Activated T-cell treated with anti-CD3 and anti-CD28 coated beads, Interleukin-2, amount 50 U/mL, for 24 hours (primary cell): ENCODE results near the gene CERS4.
"Not testable (repeated sequence)": the region's sequence is repeated elsewhere in the genome, so short reads cannot be mapped to it uniquely, and the experiment has no call there.

Experiments used
- DNase-seq: peaks from one replicate; pipeline ENCODE4 v3.0.0-alpha.2; 2020
- H3K27ac Mint-ChIP-seq: 2 replicates; pipeline ENCODE4 v1.8.0; 2020; ENCODE audit warnings: mild to moderate bottlenecking, mixed read lengths
- H3K27me3 Mint-ChIP-seq: 2 replicates; pipeline ENCODE4 v1.8.0; 2020; ENCODE audit warnings: mixed read lengths
- H3K36me3 Mint-ChIP-seq: 2 replicates; pipeline ENCODE4 v1.8.0; 2020; ENCODE audit warnings: low read depth, mixed read lengths
- H3K4me1 Mint-ChIP-seq: 2 replicates; pipeline ENCODE4 v1.8.0; 2020; ENCODE audit warnings: low read depth, mixed read lengths
- H3K4me3 Mint-ChIP-seq: 2 replicates; pipeline ENCODE4 v1.8.0; 2020; ENCODE audit warnings: mild to moderate bottlenecking, moderate library complexity, mixed read lengths
- H3K9me3 Mint-ChIP-seq: 2 replicates; pipeline ENCODE4 v1.8.0; 2020; ENCODE audit warnings: mixed read lengths

The CERS4 gene

DNA sequence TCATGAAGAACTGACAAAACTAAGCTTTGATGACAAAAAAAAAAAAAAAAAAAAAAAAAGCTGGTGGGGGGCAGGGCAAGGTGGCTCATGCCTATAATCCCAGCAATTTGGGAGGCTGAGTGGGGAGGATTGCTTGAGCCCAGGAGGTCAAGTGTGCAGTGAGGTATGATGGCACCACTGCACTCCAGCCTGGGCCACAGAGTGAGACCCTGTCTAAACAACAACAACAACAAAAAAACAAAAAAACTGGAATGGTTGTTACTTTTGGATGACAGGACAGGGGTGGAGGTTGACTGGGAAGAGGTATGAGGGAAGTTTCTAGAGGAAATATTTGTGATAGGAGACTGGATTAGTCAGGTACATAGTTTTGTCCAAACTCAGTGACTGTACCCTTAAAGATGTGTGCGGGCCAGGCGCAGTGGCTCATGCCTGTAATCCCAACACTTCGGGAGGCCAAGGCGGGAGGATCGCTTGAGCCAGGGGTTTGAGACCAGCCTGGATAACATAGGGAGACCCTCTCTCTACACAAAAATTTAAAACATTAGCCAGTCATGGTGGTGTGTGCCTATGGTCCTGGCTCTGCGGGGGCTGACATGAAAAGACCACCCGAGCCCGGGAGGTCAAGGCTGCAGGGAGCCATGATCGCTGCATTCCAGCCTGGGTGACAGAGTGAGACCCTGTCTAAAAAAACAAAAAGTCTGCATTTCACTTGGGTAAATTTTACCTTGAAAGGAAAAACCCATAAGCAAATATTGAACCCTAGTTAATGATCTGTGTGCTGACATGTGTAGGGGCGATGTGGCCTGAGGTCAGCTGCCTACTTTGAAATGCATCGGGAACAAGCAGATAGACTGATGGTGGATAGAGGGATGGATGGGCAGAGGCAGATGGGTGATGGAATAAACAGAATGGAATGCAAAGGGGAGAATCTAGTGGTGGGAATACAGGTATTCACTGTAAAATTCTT lies 37.0 kb downstream of the CERS4 start:
- DNase-seq, result no peak
- no peak overlapping the region for H3K27ac Mint-ChIP-seq
- H3K4me1 Mint-ChIP-seq, result peaks cover 8% of the 10 kb centered on the region
- peaks cover 6% of the 10 kb centered on the region for H3K9me3 Mint-ChIP-seq
- no peaks in the 10 kb centered on the region for H3K27me3 Mint-ChIP-seq
- H3K4me3 Mint-ChIP-seq, result no peak overlapping the region
- H3K36me3 Mint-ChIP-seq, result peaks cover 26% of the 10 kb centered on the region

DNA sequence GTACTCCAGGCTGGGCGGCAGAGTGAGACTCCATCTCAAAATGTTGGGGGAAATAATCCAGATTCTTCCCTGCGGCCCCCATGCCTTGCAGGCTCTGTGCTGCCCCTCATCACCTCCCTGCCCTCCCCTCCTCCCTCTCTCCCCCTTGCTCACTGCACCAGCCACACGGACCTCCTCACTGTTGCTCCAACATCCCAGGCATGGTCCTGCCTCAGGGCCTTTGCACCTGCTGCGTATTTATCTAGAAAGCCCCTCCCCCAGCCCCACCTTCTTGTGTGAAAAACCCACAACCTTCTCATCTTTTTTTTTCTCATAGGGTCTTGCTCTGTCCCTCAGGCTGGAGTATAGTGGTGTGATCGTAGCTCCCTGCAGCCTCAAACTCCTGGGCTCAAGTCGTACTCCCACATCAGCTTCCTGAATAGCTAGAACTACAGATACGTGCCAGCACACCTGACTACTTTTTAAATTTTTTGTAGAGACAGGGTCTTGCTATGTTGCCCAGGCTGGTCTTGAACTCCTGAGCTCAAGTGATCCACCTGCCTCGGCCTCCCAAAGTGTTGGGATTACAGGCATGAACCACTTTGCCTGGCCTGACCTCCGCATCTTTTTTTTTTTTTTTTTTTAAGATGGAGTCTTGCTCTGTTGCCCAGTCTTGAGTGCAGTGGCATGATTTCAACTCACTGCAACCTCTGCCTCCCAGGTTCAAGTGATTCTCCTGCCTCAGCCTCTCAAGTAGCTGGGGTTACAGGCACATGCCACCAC lies 38.1 kb downstream of the CERS4 start:
- not testable (repeated sequence) for H3K4me3 Mint-ChIP-seq, H3K4me1 Mint-ChIP-seq, DNase-seq, H3K9me3 Mint-ChIP-seq, H3K27ac Mint-ChIP-seq, H3K27me3 Mint-ChIP-seq
- H3K36me3 Mint-ChIP-seq, result peaks cover 21% of the 10 kb centered on the region

DNA sequence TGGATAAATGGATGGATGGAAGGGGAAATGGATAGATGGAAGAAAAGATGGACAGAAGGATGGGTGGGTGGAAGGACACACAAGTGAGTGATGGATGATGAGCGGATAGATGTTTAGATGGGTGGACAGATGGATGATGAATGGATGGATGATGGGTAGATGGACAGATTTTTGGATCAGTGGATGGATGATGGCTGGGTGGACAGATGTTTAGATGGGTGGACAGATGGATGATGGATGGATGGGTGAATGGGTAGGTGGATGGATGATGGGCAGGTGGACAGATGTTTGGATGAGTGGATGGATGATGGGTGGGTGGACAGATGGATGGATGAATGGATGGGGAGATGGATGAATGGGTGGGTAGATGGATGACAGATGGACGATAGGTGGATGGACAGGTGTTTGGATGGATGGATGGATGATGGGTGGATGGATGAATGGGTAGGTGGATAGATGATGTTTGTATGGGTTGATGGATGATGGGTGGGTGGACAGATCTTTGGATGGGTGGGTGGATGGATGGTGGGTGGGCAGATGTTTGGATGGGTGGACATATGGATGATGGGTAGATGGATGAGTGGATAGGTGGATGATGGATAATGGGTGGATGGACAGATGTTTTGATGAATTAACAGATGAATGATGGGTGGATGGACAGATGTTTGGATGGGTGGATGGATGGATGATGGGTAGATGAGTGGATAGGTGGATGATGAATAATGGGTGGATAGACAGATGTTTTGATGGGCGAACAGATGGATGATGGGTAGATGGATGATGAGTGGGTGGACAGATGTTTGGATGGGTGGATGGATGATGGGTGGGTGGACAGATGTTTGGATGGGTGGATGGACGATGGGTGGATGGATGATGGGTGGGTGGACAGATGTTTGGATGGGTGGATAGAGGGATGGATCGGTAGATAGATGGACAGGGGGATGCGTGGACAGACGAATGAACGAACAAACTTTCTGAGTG lies 39.5 kb downstream of the CERS4 start:
- Mint-ChIP-seq H3K9me3 (no peaks in the 10 kb centered on the region), H3K4me3 (no peak overlapping the region), H3K27me3 (no peaks in the 10 kb centered on the region), H3K4me1 (peaks cover 3% of the 10 kb centered on the region), H3K27ac (no peak overlapping the region), H3K36me3 (peaks cover 11% of the 10 kb centered on the region)
- no peak for DNase-seq

DNA sequence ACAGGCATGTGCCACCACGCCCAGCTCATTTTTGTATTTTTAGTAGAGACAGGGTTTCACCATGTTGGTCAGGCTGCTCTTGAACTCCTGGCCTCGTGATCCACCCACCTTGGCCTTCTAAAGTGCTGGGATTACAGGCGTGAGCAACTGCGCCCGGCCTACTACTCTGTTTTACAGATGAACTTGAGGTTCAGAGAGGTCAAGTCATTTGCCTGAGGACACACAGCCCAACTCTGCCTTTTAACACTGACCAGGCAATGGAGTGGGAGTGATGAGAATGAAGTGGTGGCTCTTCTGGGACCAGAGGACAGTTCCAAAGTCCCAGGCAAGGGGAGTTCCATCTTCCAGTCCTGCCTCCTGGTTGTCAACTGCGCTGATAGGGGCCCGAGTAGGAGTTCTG lies 41.4 kb downstream of the CERS4 start:
- no peak overlapping the region for H3K27ac Mint-ChIP-seq
- DNase-seq, result no peak
- H3K4me3 Mint-ChIP-seq, result no peak overlapping the region
- H3K27me3 Mint-ChIP-seq, result no peaks in the 10 kb centered on the region
- H3K4me1 Mint-ChIP-seq, result no peaks in the 10 kb centered on the region
- H3K36me3 Mint-ChIP-seq, result peaks cover 3% of the 10 kb centered on the region
- H3K9me3 Mint-ChIP-seq, result no peaks in the 10 kb centered on the region

DNA sequence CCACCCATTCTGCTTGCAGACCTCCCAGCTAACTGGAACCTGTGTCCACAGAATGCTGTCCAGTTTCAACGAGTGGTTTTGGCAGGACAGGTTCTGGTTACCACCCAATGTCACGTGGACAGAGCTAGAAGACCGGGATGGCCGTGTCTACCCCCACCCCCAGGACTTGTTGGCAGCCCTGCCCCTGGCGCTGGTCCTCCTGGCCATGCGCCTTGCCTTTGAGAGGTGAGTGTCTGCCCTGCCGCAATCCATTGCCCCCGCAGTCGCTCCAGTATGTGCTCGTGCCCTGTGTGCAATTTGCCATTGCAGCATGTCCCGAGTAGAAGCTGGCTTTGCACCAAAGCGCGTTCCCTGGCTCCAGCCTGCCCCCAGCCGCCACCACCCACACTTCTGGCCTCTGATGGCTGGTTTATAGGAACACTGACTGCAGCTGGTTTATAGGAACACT lies 41.9 kb downstream of the CERS4 start:
- Mint-ChIP-seq H3K27me3 (no peaks in the 10 kb centered on the region), H3K4me3 (no peak overlapping the region)
- no peak for DNase-seq

DNA sequence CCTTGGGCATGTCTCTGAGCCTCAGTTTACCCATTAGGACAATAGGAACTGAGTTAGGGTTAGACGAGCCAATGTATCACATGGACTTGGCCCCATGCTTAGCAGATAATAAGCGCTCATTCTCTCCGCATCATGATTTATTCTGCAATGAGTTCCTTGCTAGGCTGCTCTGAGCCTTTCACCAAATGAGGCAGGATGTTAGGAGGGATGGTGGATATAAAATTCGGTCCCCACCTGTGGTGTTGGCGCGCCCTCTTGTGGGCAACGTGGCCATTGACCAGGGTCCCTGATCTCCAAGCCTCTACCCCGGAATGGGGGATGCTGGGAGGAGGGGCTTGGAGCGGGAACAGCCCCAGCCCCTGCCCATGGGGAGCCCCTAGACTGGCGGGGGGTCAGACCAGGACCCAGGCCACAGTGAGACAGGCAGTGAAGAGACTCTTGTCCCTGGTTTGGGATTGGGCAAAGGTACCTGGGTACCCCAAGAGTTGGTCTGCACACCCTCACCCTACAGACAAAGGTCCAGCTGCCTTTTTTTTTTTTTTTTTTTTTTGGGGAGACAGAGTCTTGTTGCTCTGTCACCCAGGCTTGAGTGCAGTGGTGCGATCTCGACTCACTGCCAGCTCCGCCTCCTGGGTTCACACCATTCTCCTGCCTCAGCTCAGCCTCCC lies 43.9 kb downstream of the CERS4 start:
- Mint-ChIP-seq H3K4me3 (no peak overlapping the region), H3K4me1 (peaks cover 2% of the 10 kb centered on the region), H3K9me3 (no peaks in the 10 kb centered on the region), H3K27me3 (no peaks in the 10 kb centered on the region), H3K27ac (no peak overlapping the region), H3K36me3 (peaks cover 23% of the 10 kb centered on the region)
- peak; percentile 90 for DNase-seq

More for the DNA sequence above, 41.9 kb downstream of the CERS4 start:
- peaks cover 7% of the 10 kb centered on the region for H3K36me3 Mint-ChIP-seq
- no peak overlapping the region for H3K27ac Mint-ChIP-seq
- H3K4me1 Mint-ChIP-seq, result no peaks in the 10 kb centered on the region
- no peaks in the 10 kb centered on the region for H3K9me3 Mint-ChIP-seq

DNA sequence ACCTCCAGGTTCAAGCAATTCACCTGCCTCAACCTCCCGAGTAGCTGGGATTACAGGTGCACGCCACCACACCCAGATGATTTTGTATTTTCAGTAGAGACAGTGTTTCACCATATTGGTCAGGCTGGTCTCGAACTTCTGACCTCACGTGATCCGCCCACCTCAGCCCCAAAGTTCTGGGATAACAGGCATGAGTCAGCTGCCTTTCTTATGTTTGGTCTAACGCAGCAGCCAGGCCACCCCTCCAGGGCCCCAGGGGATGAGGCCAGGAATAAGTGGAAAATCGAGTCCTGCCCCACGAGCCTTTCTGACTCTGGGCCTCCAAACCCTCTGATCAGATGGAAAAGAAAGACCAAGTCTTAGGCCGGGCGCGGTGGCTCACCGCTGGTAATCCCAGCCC lies 44.5 kb downstream of the CERS4 start:
- Mint-ChIP-seq H3K9me3 (no peaks in the 10 kb centered on the region), H3K4me3 (no peak overlapping the region), H3K27me3 (no peaks in the 10 kb centered on the region), H3K4me1 (peaks cover 2% of the 10 kb centered on the region), H3K36me3 (peaks cover 26% of the 10 kb centered on the region), H3K27ac (no peak overlapping the region)
- DNase-seq, result no peak

DNA sequence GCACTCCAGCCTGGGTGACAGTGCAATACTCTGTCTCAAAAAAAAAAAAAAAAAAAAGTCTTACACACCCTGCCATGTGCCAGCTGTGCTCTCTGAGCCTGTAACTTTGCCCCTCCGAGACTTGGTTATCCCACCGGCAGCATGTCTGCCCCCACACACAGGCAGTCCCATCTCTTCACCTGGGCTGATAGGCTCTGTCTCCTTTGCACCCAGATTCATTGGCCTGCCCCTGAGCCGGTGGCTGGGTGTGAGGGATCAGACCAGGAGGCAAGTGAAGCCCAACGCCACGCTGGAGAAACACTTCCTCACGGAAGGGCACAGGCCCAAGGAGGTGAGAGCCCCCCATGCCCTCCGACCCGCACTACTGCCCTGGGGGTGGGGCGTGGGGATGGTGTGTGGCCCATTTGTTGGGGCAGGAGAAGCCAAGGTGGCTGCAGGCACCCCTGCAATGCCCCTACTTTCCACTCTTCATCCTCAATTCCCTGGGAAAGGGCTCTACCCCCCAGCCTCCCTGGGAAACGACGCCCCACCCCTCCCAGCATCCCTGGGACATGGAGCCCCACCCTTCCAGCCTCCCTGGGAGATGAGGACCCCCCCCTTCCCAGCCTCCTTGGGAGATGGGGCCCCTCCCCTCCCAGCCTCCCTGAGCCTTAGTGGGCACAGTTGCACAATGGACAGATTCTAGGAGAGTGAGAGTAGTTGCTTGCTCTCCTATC lies 45.3 kb downstream of the CERS4 start:
- Mint-ChIP-seq H3K4me3 (no peak overlapping the region), H3K36me3 (peaks cover 29% of the 10 kb centered on the region), H3K9me3 (no peaks in the 10 kb centered on the region), H3K27ac (no peak overlapping the region), H3K4me1 (peaks cover 3% of the 10 kb centered on the region), H3K27me3 (no peaks in the 10 kb centered on the region)
- DNase-seq, result no peak

DNA sequence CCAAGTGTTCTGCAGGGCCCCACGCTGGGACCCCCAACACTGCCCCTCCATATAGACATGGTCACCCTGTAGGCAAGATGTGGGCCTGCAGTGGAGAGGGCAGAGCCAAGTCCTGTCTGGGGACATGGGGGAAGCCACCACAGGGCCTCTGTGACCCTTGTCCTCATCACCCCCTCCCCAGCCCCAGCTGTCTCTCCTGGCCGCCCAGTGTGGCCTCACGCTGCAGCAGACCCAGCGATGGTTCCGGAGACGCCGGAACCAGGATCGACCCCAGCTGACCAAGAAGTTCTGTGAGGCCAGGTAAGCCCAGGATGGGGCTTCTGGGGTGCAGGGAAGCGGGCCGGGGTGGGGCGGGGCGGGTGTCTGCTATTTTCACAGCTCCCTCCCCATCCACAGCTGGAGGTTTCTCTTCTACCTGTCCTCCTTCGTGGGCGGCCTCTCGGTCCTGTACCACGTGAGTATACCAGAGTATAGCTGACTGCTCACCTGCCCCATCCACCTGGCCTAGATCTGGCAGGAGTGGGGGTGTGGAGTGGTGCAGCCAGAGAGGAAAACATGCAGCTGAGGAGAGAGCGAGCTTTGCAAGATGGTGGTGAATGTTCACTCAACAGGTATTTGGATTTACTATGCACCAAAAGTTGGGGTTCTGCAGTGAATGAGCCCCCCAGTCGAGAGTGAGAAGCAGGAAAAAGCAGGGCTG lies 46.4 kb downstream of the CERS4 start:
- no peaks in the 10 kb centered on the region for H3K27me3 Mint-ChIP-seq

DNA sequence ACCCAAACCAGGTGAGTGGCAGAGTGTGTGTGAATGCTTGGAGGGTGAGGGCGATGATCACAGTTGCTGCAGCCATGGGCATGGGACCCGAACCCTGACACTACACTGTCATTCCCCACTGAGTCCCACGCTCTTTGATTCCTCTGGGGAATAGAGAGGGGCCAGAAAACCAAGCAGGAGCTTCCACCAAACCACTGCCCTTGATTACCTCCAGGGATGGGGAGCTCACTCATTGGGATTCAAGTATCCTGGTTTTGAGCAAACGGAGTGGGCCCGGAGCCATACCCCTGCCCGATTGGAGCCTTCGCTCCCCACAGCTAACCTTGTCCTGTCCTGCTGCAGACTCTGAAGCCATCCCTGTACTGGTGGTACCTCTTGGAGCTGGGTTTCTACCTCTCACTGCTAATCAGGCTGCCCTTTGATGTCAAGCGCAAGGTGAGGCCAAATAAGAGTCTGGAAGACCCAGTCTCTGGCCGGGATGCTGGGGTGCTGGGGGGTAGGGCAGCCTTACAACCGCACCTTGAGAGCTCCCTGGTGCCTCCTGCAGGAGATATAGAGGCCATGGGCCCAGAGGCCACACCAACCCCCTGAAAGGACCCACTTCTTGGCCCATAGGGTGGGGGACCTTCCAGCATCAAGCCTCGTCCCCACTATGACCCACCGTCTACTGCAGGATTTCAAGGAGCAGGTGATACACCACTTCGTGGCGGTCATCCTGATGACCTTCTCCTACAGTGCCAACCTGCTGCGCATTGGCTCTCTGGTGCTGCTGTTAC lies 47.3 kb downstream of the CERS4 start:
- H3K27ac Mint-ChIP-seq, result no peak overlapping the region
- peaks cover 31% of the 10 kb centered on the region for H3K36me3 Mint-ChIP-seq
- no peak overlapping the region for H3K4me3 Mint-ChIP-seq
- no peaks in the 10 kb centered on the region for H3K27me3 Mint-ChIP-seq
- no peak for DNase-seq
- no peaks in the 10 kb centered on the region for H3K9me3 Mint-ChIP-seq
- H3K4me1 Mint-ChIP-seq, result peaks cover 7% of the 10 kb centered on the region

More for the DNA sequence above, 46.4 kb downstream of the CERS4 start:
- Mint-ChIP-seq H3K4me1 (peaks cover 7% of the 10 kb centered on the region), H3K9me3 (no peaks in the 10 kb centered on the region), H3K4me3 (no peak overlapping the region), H3K27ac (no peak overlapping the region), H3K36me3 (peaks cover 32% of the 10 kb centered on the region)
- no peak for DNase-seq

DNA sequence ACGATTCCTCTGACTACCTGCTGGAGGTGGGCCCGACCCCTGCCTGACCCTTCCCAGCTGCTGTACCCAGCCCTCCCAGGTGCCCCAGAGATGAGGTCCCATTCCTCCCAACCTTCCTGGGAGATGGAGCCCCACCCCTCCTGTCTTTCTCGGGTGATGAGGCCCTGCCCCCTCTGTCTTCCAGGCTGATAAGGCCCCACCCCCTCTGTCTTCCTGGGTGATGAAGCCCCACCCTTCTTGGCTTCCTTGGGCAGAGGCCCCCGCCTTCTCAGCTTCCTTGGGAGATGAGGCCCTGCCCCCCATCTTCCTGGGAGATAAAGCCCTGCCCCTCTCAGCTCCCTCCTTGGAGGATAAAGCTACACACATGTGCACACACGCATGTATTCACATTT lies 47.9 kb downstream of the CERS4 start:
- Mint-ChIP-seq H3K27ac (peak overlapping the region; percentile 15), H3K27me3 (no peaks in the 10 kb centered on the region), H3K9me3 (no peaks in the 10 kb centered on the region), H3K36me3 (peaks cover 31% of the 10 kb centered on the region), H3K4me1 (peaks cover 7% of the 10 kb centered on the region), H3K4me3 (no peak overlapping the region)
- DNase-seq, result no peak

DNA sequence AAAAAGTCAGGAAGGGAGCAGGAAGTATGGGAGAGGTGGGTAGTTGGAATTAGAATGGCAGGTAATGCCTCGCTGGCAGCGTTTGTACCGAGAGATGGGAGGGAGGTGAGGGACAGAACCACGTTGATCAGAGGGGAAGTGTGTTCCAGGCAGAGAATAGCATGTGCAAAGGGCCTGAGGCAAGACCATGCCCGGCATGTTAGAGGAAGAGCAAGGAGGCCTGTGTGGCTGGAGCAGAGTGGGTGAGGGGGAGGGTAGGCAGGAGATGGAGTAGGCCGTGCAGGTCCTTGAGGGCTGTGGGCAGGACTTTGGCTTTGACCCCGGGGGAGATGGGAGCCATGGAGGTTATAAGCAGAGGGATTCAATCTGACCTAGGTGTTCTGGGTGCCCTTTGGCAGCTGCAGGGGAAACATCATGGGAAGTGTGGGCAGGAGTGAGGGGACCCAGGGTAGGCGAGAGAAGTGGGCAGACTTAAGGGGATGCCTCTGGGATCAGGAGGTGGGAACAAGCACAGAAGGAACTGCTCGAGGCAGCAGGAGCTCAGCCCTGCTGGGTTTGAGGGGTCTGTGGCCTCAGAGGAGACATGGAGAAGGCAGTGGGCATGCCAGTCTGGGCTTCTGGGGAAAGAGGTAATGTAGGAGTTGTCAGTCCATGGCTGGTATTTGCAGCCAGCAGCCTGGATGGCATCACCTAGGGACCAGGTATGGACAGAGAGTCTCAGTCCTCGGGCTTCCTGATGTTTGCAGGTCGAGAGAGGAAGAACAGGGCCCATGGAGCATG lies 50.2 kb downstream of the CERS4 start:
- H3K36me3 Mint-ChIP-seq, result peaks cover 37% of the 10 kb centered on the region
- no peak overlapping the region for H3K27ac Mint-ChIP-seq
- H3K4me1 Mint-ChIP-seq, result peaks cover 7% of the 10 kb centered on the region
- no peaks in the 10 kb centered on the region for H3K9me3 Mint-ChIP-seq
- no peaks in the 10 kb centered on the region for H3K27me3 Mint-ChIP-seq
- H3K4me3 Mint-ChIP-seq, result no peak overlapping the region
- DNase-seq, result no peak
